GM12878 (cell line): ENCODE measurements around the gene PHC2. TPM values are rescaled to one million over a fixed set of nuclear protein-coding genes. Genes with fewer than 3 reads are reported as not detected.

Experiments used
- ATAC-seq: fragments of 200-7000 bp; cut with Tn5 transposase; 3 replicates; pipeline ENCODE4 v1.9.1; 2020; ENCODE audit warnings: mild to moderate bottlenecking, moderate library complexity
- BruUV-seq: library from RNA; stranded (reverse); fragments of 400-500 nt; replicated peaks from 2 replicates; lab custom pipeline; 2021; lab: Mats Ljungman, UMichigan
- CTCF ChIA-PET: fragments of 300-600 bp; sonication (Branson Sonifier 250); formaldehyde crosslinking; extraction: SDS; loops from one replicate; lab custom pipeline; 2021; ENCODE audit warnings: inconsistent platforms; lab: Yijun Ruan, JAX
- POLR2A ChIA-PET: fragments of 350-600 bp; formaldehyde crosslinking; extraction: SDS; loops from one replicate; lab custom pipeline; 2021; ENCODE audit warnings: inconsistent platforms; lab: Charles Lee
- RAD21 ChIA-PET: fragments of 300-600 bp; sonication (Branson Sonifier 250); formaldehyde crosslinking; loops from one replicate; lab custom pipeline; 2023; ENCODE audit warnings: antibody characterized with exemption; ENCODE audit not compliant: unreplicated experiment; lab: Charles Lee
- SMC1A ChIA-PET: fragments of 300-600 bp; sonication (Branson Sonifier 250); formaldehyde crosslinking; loops from one replicate; lab custom pipeline; 2023; ENCODE audit not compliant: unreplicated experiment, uncharacterized antibody; lab: Charles Lee
- DNase-seq: peaks from one replicate; pipeline ENCODE4 v3.0.0-alpha.2; 2011; ENCODE audit warnings: low read depth, low spot score
- FAIRE-seq: peaks from 3 replicates; lab custom pipeline; 2011; peaks lifted over from hg19 to GRCh38; lab: Jason Lieb, UNC
- H2AFZ ChIP-seq: 2 replicates; pipeline ENCODE4 v1.6.0; 2011; ENCODE audit warnings: low read depth, low read length, control low read depth; ENCODE audit not compliant: control insufficient read depth
- H3K27ac ChIP-seq: 2 replicates; pipeline ENCODE4 v1.5.1; 2011; ENCODE audit warnings: control low read depth; ENCODE audit not compliant: control insufficient read depth, insufficient read depth
- H3K27me3 ChIP-seq, 2 experiments: replicated peaks in 1 of 2; 2 replicates each; pipeline versions ENCODE4 v1.6.0 to v1.6.1; 2011; ENCODE audit warnings: low read length in 1 of 2; ENCODE audit not compliant: control insufficient read depth in 2 of 2, insufficient read depth in 2 of 2
- H3K36me3 ChIP-seq, 2 experiments: 2 replicates each; pipeline ENCODE4 v1.5.1; 2011; ENCODE audit warnings: low read length in 1 of 2; ENCODE audit not compliant: control insufficient read depth in 2 of 2, insufficient read depth in 2 of 2
- H3K4me1 ChIP-seq: 2 replicates; pipeline ENCODE4 v1.6.1; 2011; ENCODE audit warnings: mild to moderate bottlenecking, low read length, moderate library complexity, mixed read lengths; ENCODE audit not compliant: control insufficient read depth, insufficient read depth
- H3K4me2 ChIP-seq: 2 replicates; pipeline ENCODE4 v1.6.0; 2011; ENCODE audit warnings: control low read depth; ENCODE audit not compliant: control insufficient read depth, insufficient read depth
- H3K4me3 ChIP-seq: fragments of 200-600 bp; sonication (generic); 2 replicates; pipeline ENCODE4 v1.5.1; 2016
- H3K79me2 ChIP-seq: 2 replicates; pipeline ENCODE4 v1.6.0; 2011; ENCODE audit warnings: low read length; ENCODE audit not compliant: control insufficient read depth, insufficient read depth
- H3K9ac ChIP-seq: 2 replicates; pipeline ENCODE4 v1.8.0; 2011; ENCODE audit warnings: low read length, control low read depth, mixed read lengths; ENCODE audit not compliant: control insufficient read depth, insufficient read depth
- H3K9me3 ChIP-seq: replicated peaks from 3 replicates; pipeline ENCODE4 v1.5.1; 2011; ENCODE audit warnings: mild to moderate bottlenecking, low read length; ENCODE audit not compliant: control insufficient read depth, insufficient read depth
- H4K20me1 ChIP-seq: 2 replicates; pipeline ENCODE4 v1.6.0; 2011; ENCODE audit not compliant: control insufficient read depth, insufficient read depth
- EP300 ChIP-seq, 2 experiments: fragments of 150-350 bp in 1 of 2; IDR thresholded peaks; 2 replicates each; pipeline ENCODE4 v1.6.1; 2011 to 2012; ENCODE audit warnings: low read depth in 2 of 2, low read length in 2 of 2, borderline replicate concordance in 1 of 2, improper control_type of control experiment in 1 of 2, inconsistent platforms in 1 of 2; ENCODE audit not compliant: control insufficient read depth in 1 of 2
- HCFC1 ChIP-seq: fragments of 150-350 bp; IDR thresholded peaks from 2 replicates; pipeline ENCODE4 v1.6.1; 2014; ENCODE audit warnings: low read length
- RCOR1 ChIP-seq: conservative IDR thresholded peaks from 2 replicates; pipeline ENCODE4 v1.6.1; 2012; ENCODE audit warnings: low read depth, low read length, improper control_type of control experiment
- SKIL ChIP-seq: fragments of 450-650 bp; IDR thresholded peaks from 2 replicates; pipeline ENCODE4 v1.6.1; 2017; ENCODE audit warnings: mild to moderate bottlenecking, low read depth, inconsistent platforms; ENCODE audit not compliant: poor library complexity, severe bottlenecking
- SMAD1 ChIP-seq: fragments of 450-650 bp; IDR thresholded peaks from 2 replicates; pipeline ENCODE4 v1.6.1; 2018; ENCODE audit warnings: mild to moderate bottlenecking, low read depth; ENCODE audit not compliant: partially characterized antibody
- SREBF1 ChIP-seq: IDR thresholded peaks from 2 replicates; pipeline ENCODE4 v1.6.1; 2012; ENCODE audit warnings: mild to moderate bottlenecking, low read length
- YY1 ChIP-seq: IDR thresholded peaks from 2 replicates; pipeline ENCODE4 v1.6.1; 2011; ENCODE audit warnings: low read depth, mild to moderate bottlenecking, low read length
- ZNF592 ChIP-seq: fragments of 450-650 bp; IDR thresholded peaks from 2 replicates; pipeline ENCODE4 v1.6.1; 2017; ENCODE audit warnings: mild to moderate bottlenecking, moderate library complexity
- WGBS: methylation state at CpG from one replicate; pipeline ENCODE4 v1.1.6; 2016; ENCODE audit warnings: low lambda C conversion rate; ENCODE audit not compliant: insufficient replicate concordance, insufficient coverage; ENCODE audit errors: missing lambda C conversion rate; 5-methylcytosine and 5-hydroxymethylcytosine counted together
- in situ Hi-C: fragments of 300-500 bp; cut with MboI; formaldehyde crosslinking; loops from 9 replicates; pipeline ENCODE4 v1.14.3; 2018; ENCODE audit warnings: mixed read lengths
- intact Hi-C: fragments of 100-400 bp; cut with micrococcal nuclease; formaldehyde crosslinking; loops from one replicate; pipeline ENCODE4 v1.14.2; 2022; ENCODE audit not compliant: unreplicated experiment
- polyA plus RNA-seq, 11 experiments: library from polyadenylated mRNA; depleted of rRNA in 4 of 11; unstranded in 6 of 11; stranded (reverse) in 5 of 11; fragments of >200 nt; fragmentation: Nextera tagmentation in 4 of 11; fragmentation: Illumina TruSeq in 1 of 11; extraction: Ambion mirVana in 4 of 11; extraction: Trizol in 1 of 11; gene quantifications; 1 replicate in 1 of 11; 2 replicates in 10 of 11; pipeline versions ENCODE4 v1.2.1 to v1.2.3, GENCODE V29; 2011 to 2016; ENCODE audit warnings: inconsistent platforms in 2 of 11, missing spikeins in 2 of 11, low read depth in 1 of 11
- total RNA-seq, 4 experiments: library from RNA; depleted of rRNA in 3 of 4; stranded (reverse); fragments of >200 nt in 3 of 4; fragmentation: Illumina TruSeq in 1 of 4; extraction: Trizol in 1 of 4; gene quantifications; 2 replicates each; pipeline versions ENCODE4 v1.2.1 to v1.2.3, GENCODE V29; 2013 to 2021

PHC2 gene
- total and polyA plus RNA-seq, 10 of the 15 experiments (the other 5 are each of a cell fraction or from before 2014, with no cell fraction given), result 2.0 to 35.9 (median 16.4) TPM

GRCh38 chr1:33284049-33284448 lies 146.8 kb downstream of the PHC2 start:
- intact Hi-C loops, result no loop called here
- no peaks in the 10 kb centered on the region for H3K79me2 ChIP-seq
- no TSS peak for BruUV-seq
- H3K27ac ChIP-seq, result no peak overlapping the region
- no peaks in the 10 kb centered on the region for H3K4me1 ChIP-seq
- in situ Hi-C loops, result no loop called here
- ATAC-seq, result no peak
- H3K4me2 ChIP-seq, result no peak overlapping the region
- H3K4me3 ChIP-seq, result no peak overlapping the region
- no peak for FAIRE-seq
- SMC1A ChIA-PET, result interaction anchor here (0.6 kb wide), 1 partner anchor 60 kb away, joined by 4 read pairs; no protein-coding TSS in a partner anchor
- RAD21 ChIA-PET, result interaction anchor here (1.0 kb wide), 1 partner anchor 171 kb away, joined by 3 read pairs; no protein-coding TSS in a partner anchor
- H2AFZ ChIP-seq, result no peak overlapping the region
- no peak overlapping the region for H3K9ac ChIP-seq
- no peaks in the 10 kb centered on the region for H4K20me1 ChIP-seq
- WGBS, result 79% methylated on average over 6 of the region's 6 CpGs
- TF ChIP-seq EP300 (IDR thresholded peaks at IDR 0.05; ENCODE audit: borderline replicate concordance in 1 of 2, control insufficient read depth in 1 of 2, low read depth in 2 of 2, low read length in 2 of 2) (no peak), HCFC1 (no peak)
- POLR2A ChIA-PET, result no interaction called here
- H3K36me3 ChIP-seq, result peaks cover 0 to 5% of the 10 kb centered on the region in 2 experiments; a peak in 3 of 4 replicates
- H3K9me3 ChIP-seq, result no peaks in the 10 kb centered on the region
- no peaks in the 10 kb centered on the region for H3K27me3 ChIP-seq
- CTCF ChIA-PET, result interaction anchor here (0.6 to 2.1 kb wide), 2 partner anchors 9 to 12 kb away, joined by 3 to 7 read pairs; no protein-coding TSS in a partner anchor
- DNase-seq, result no peak

GRCh38 chr1:33282791-33283190 lies 148.1 kb downstream of the PHC2 start:
- ATAC-seq (no peak), FAIRE-seq (no peak), DNase-seq (no peak)
- CTCF ChIA-PET, result interaction anchor here (0.8 to 0.9 kb wide), 2 partner anchors 97 to 188 kb away, joined by 3 read pairs; no protein-coding TSS in a partner anchor
- SMC1A ChIA-PET, result no interaction called here
- H3K4me2 ChIP-seq, result no peak overlapping the region
- POLR2A ChIA-PET, result no interaction called here
- in situ Hi-C loops, result no loop called here
- H3K4me1 ChIP-seq, result no peaks in the 10 kb centered on the region
- no peaks in the 10 kb centered on the region for H3K27me3 ChIP-seq
- 91% methylated on average over 3 of the region's 3 CpGs for WGBS
- RAD21 ChIA-PET, result no interaction called here
- H3K36me3 ChIP-seq, result peaks cover 0 to 5% of the 10 kb centered on the region in 2 experiments; a peak in 3 of 4 replicates
- H3K9me3 ChIP-seq, result no peaks in the 10 kb centered on the region
- no peak overlapping the region for H2AFZ ChIP-seq
- H3K27ac ChIP-seq, result no peak overlapping the region
- no peak overlapping the region for H3K9ac ChIP-seq
- H4K20me1 ChIP-seq, result no peaks in the 10 kb centered on the region
- intact Hi-C loops, result no loop called here
- H3K4me3 ChIP-seq, result no peak overlapping the region
- BruUV-seq, result no TSS peak
- H3K79me2 ChIP-seq, result no peaks in the 10 kb centered on the region
- TF ChIP-seq SKIL (no peak), ZNF592 (no peak), YY1 (no peak), SMAD1 (no peak), SREBF1 (no peak), RCOR1 (no peak)
